Chondrocyte (in vitro differentiated cells): ENCODE measurements around the gene SBF2. TPM values are rescaled to one million over a fixed set of nuclear protein-coding genes. Genes with fewer than 3 reads are reported as not detected.

Source experiments
- DNase-seq: peaks from one replicate; pipeline ENCODE4 v3.0.0; 2021; ENCODE audit warnings: mixed read lengths, low spot score
- H3K27ac Mint-ChIP-seq: one replicate; pipeline ENCODE4 v1.8.0; 2021; ENCODE audit warnings: mild to moderate bottlenecking, moderate library complexity, mixed read lengths; ENCODE audit not compliant: unreplicated experiment
- H3K27me3 Mint-ChIP-seq: 2 replicates; pipeline ENCODE4 v1.8.0; 2021; ENCODE audit warnings: low read depth, mixed read lengths
- H3K36me3 Mint-ChIP-seq: 2 replicates; pipeline ENCODE4 v1.8.0; 2021; ENCODE audit warnings: low read depth, mixed read lengths
- H3K4me1 Mint-ChIP-seq: 2 replicates; pipeline ENCODE4 v1.8.0; 2021; ENCODE audit warnings: low read depth, mild to moderate bottlenecking, mixed read lengths
- H3K4me3 Mint-ChIP-seq: one replicate; pipeline ENCODE4 v1.8.0; 2021; ENCODE audit warnings: mild to moderate bottlenecking, moderate library complexity, mixed read lengths; ENCODE audit not compliant: unreplicated experiment
- H3K9me3 Mint-ChIP-seq: 2 replicates; pipeline ENCODE4 v1.8.0; 2021; ENCODE audit warnings: low read depth, mixed read lengths
- total RNA-seq: library from RNA; stranded (reverse); gene quantifications from 3 replicates; pipeline ENCODE4 v1.2.1, GENCODE V29; 2021
- TF ChIP-seq, protein P1 (sequence below): fragments of 200-600 bp; sonication (generic); IDR thresholded peaks from 2 replicates; pipeline ENCODE4 v1.5.0; 2021; ENCODE audit warnings: antibody characterized with exemption, mild to moderate bottlenecking, moderate library complexity

The SBF2 gene
- total RNA-seq, 1 donor from 2014 or later = 44.5 TPM

GRCh38 chr11:9763301-9763700, 530.7 kb downstream of the SBF2 start:
- Mint-ChIP-seq H3K9me3 (no peaks in the 10 kb centered on the region), H3K27ac (no peak overlapping the region), H3K36me3 (peaks cover 3% of the 10 kb centered on the region), H3K4me1 (peaks cover 74% of the 10 kb centered on the region), H3K4me3 (no peak overlapping the region), H3K27me3 (no peaks in the 10 kb centered on the region)
- TF ChIP-seq, protein P1, sequence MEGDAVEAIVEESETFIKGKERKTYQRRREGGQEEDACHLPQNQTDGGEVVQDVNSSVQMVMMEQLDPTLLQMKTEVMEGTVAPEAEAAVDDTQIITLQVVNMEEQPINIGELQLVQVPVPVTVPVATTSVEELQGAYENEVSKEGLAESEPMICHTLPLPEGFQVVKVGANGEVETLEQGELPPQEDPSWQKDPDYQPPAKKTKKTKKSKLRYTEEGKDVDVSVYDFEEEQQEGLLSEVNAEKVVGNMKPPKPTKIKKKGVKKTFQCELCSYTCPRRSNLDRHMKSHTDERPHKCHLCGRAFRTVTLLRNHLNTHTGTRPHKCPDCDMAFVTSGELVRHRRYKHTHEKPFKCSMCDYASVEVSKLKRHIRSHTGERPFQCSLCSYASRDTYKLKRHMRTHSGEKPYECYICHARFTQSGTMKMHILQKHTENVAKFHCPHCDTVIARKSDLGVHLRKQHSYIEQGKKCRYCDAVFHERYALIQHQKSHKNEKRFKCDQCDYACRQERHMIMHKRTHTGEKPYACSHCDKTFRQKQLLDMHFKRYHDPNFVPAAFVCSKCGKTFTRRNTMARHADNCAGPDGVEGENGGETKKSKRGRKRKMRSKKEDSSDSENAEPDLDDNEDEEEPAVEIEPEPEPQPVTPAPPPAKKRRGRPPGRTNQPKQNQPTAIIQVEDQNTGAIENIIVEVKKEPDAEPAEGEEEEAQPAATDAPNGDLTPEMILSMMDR = no peak
- no peak for DNase-seq

DNA sequence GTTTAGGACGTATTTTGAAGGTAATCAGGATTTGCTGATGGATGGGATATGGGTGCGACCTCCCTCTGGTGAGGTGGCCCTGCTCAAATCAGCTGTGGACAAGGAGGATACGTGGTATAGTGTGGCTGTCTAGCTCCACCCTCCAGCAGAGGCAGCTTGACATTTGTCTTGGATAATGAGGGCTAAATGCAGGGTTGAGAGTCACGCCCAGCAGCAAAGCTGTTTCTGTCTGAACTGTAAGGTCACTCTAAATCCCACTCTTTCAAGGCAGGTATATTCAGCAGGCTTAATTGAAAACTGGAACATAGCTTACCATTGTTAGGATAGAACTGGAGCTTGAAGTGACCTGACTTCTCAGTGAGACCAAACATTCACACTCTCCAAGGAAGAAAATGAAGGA, 531.5 kb downstream of the SBF2 start:
- Mint-ChIP-seq H3K27ac (no peak overlapping the region), H3K9me3 (no peaks in the 10 kb centered on the region), H3K27me3 (no peaks in the 10 kb centered on the region), H3K4me1 (peaks cover 78% of the 10 kb centered on the region), H3K36me3 (peaks cover 3% of the 10 kb centered on the region), H3K4me3 (no peak overlapping the region)
- TF ChIP-seq, protein P1 = no peak
- no peak for DNase-seq

DNA sequence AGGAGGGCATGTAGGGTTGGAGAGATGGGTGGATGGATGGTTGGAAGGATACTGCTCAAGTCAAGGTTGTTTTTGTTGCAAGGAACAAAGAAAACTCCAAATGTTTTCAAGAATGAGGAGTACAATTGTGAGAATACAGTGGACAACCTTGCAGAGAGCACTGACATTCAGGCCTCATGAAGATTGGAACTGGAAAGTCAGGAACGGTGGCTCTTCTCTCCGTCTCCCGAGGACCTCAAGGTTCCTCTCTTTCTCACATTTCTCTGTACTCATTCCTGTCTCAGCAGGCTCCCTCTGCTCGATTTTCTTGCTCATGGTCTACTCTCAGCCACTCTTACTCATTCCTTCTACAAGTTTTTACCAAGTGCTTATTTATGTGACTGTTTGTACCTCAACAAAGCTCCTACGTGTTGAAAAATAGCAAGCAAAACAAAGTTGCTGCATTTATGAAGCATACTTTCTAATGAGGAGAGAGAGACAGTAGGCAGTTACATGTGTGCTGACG, 532.5 kb downstream of the SBF2 start:
- Mint-ChIP-seq H3K4me3 (no peak overlapping the region), H3K27ac (peak overlapping the region; percentile 75), H3K4me1 (peaks cover 77% of the 10 kb centered on the region), H3K36me3 (peaks cover 3% of the 10 kb centered on the region), H3K27me3 (no peaks in the 10 kb centered on the region), H3K9me3 (no peaks in the 10 kb centered on the region)
- TF ChIP-seq, protein P1 = no peak
- DNase-seq = no peak

DNA sequence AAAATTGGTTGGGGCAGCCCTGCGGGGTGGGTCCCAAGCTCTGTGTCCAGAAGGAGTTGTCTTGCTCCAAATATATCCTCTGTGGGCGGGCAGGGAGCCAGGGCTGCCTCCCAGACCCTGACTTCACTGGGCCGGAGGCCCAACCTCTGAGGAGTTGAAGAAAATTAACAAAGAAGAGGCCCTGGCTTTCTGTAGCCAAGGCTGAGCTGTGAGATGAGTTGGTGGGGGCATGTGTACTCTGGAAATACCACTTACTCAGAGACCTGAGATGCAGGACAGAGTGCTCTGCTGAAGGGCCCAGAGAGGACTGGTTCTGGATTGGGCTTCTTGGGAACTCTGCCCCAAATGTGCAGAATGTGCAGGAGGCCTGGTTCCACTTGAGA, 533.8 kb downstream of the SBF2 start:
- Mint-ChIP-seq H3K36me3 (peaks cover 3% of the 10 kb centered on the region), H3K9me3 (no peaks in the 10 kb centered on the region), H3K27me3 (no peaks in the 10 kb centered on the region), H3K4me3 (peak overlapping the region; percentile 39), H3K4me1 (peaks cover 77% of the 10 kb centered on the region), H3K27ac (peak overlapping the region; percentile 99)
- DNase-seq = peak; percentile 95
- TF ChIP-seq, protein P1 = peak; percentile 37

DNA sequence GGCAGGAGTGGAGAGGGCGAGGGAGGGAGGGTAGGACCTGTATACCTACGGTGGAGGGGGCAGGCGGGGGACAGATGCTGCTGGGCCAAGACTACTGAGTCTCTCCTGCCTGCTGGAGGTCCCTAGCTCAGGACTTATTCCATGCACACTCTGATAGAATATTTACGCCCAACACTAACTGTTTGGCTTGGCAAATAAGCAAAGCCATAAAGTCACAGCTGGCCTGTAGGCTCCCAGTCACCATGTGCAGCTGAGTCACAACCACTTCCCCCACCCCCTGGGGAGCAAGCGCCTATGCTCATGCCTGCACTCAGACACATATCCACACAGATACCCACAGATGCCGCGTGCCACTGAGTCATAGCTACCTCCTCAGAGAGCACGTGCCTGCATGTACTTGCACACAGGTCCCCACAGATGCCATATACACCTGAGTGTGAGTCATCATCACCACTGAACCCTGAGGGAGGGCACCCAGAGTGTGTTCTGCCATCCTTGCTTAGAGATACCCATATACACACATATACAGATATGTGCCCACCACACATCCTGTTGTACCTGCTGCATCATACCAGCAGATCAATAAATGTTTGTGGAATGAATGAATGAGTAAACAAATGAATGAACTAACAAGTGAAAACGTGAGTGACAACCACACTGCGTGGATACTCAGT, 534.4 kb downstream of the SBF2 start:
- no peaks in the 10 kb centered on the region for H3K9me3 Mint-ChIP-seq
- DNase-seq = peak; percentile 97
- H3K27me3 Mint-ChIP-seq = no peaks in the 10 kb centered on the region
- peaks cover 74% of the 10 kb centered on the region for H3K4me1 Mint-ChIP-seq
- TF ChIP-seq, protein P1 = no peak
- peak overlapping the region; percentile 99 for H3K27ac Mint-ChIP-seq
- H3K36me3 Mint-ChIP-seq = peaks cover 3% of the 10 kb centered on the region
- H3K4me3 Mint-ChIP-seq = peak overlapping the region; percentile 67
